ENCODE results near the gene FBXW7.

DNA sequence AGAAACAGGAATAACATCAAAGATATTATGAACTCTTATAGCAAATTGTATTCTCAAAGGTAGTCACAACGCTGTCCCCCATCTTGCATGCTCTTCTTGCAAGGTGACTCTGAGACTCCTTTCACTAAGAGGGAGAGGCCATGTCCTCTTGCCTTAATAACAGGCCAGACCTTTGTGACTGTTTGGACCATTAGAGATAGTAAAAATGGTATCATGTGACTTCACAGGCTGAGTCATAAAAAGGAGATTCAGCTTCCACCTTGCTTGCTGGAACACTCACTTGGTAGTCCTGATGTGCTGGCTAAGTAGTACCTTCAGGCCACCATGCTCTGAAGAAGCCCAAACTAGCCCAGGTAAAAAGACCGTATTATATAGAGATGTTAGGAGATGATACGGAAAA lies 143.8 kb downstream of the FBXW7 start:
- TF ChIP-seq, protein P1, sequence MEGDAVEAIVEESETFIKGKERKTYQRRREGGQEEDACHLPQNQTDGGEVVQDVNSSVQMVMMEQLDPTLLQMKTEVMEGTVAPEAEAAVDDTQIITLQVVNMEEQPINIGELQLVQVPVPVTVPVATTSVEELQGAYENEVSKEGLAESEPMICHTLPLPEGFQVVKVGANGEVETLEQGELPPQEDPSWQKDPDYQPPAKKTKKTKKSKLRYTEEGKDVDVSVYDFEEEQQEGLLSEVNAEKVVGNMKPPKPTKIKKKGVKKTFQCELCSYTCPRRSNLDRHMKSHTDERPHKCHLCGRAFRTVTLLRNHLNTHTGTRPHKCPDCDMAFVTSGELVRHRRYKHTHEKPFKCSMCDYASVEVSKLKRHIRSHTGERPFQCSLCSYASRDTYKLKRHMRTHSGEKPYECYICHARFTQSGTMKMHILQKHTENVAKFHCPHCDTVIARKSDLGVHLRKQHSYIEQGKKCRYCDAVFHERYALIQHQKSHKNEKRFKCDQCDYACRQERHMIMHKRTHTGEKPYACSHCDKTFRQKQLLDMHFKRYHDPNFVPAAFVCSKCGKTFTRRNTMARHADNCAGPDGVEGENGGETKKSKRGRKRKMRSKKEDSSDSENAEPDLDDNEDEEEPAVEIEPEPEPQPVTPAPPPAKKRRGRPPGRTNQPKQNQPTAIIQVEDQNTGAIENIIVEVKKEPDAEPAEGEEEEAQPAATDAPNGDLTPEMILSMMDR (conservative IDR thresholded peaks at IDR 0.05; ENCODE audit: low read length) = no peak
- no peak for TF ChIP-seq EZH2phosphoT487 (IDR thresholded peaks at IDR 0.05; ENCODE audit: borderline replicate concordance)

Measured in Loucy (cell line).